Measurements from ENCODE around the gene CNDP1. TPM values are rescaled to one million over a fixed set of nuclear protein-coding genes. Genes with fewer than 3 reads are reported as not detected.

CNDP1 gene
- polyA plus RNA-seq, 1 of the 3 experiments (the other 2 are of a cell fraction) = not detected

DNA sequence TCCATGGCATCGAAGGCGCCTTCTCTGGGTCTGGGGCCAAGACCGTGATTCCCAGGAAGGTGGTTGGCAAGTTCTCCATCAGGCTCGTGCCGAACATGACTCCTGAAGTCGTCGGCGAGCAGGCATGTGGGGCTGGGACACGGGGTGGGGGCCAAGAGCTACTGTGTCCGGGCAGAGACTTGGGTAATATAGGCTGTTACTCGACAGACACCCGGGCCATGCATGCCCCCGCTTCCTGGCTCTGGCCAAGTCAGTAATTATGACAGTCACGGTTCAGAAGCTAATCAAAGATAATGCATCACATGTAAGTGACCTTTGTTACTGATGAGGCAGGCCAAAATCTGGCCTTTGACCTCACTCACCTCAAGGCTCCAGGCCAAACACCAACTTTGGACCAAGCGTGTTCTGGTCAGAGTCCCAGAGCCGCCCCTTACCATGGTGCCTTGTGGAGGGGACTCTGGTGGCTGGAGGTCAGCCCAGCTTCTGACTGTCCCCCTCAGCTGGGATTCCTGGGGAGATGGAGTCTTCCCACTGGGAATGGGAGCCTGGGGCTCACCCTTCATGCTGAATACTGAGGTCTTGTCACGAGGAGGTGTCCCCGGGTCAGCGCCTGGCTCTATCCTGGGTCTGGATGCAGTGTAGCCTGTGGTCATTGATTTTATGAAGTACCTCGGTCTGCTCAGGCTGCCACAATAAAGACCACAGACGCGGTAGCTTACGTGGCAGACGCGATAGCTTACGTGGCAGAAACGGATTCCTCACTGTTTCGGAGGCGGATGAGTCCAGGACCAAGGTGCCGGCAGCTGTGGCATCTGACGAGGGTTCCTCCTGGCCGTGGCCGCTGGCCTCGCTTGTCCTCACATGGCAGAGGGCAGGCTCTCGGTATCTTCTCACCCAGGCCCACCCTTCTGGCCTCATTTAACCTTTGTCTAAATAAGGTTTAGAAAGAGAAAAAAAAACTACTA lies 17.7 kb upstream of the CNDP1 start:
- H3K9me2 ChIP-seq = no peaks in the 10 kb centered on the region
- peaks cover 10 to 65% of the 10 kb centered on the region in 2 experiments for H3K36me3 ChIP-seq (replicated peaks in 1 of 2; ENCODE audit: control insufficient read depth in 1 of 2, insufficient read depth in 2 of 2, low read length in 1 of 2)
- WGBS (ENCODE audit: low lambda C conversion rate) = 96% methylated on average over 28 of the region's 35 CpGs
- H3K4me3 ChIP-seq (ENCODE audit: low read depth in 2 of 2, low read length in 1 of 2) = no peak overlapping the region
- H2AFZ ChIP-seq (ENCODE audit: low read depth) = no peak overlapping the region
- no peak overlapping the region for H3K4me2 ChIP-seq
- H3K9me3 ChIP-seq = no peaks in the 10 kb centered on the region
- TF ChIP-seq ELF1 (IDR thresholded peaks at IDR 0.05) (no peak), RCOR1 (IDR thresholded peaks at IDR 0.05; ENCODE audit: low read length) (no peak), PBX3 (IDR thresholded peaks at IDR 0.05) (no peak), TAF1 (IDR thresholded peaks at IDR 0.05; ENCODE audit: borderline replicate concordance, low read depth, low read length) (no peak), TCF12 (IDR thresholded peaks at IDR 0.05) (no peak), YY1 (IDR thresholded peaks at IDR 0.05; ENCODE audit: low read depth) (no peak), NRF1 (IDR thresholded peaks at IDR 0.05; ENCODE audit: low read depth, low read length) (no peak), CTCF (IDR thresholded peaks at IDR 0.05) (no peak), NFIC (IDR thresholded peaks at IDR 0.05; ENCODE audit: borderline replicate concordance) (no peak), FOXJ3 (CRISPR knock-in tag; IDR thresholded peaks at IDR 0.05) (no peak), FOSL2 (IDR thresholded peaks at IDR 0.05; ENCODE audit: borderline replicate concordance, low read depth) (no peak), RFX5 (IDR thresholded peaks at IDR 0.05; ENCODE audit: low read length) (no peak), GABPA (IDR thresholded peaks at IDR 0.05; ENCODE audit: low read depth) (no peak), RXRA (IDR thresholded peaks at IDR 0.05; ENCODE audit: borderline replicate concordance, low read depth) (no peak), EZH2phosphoT487 (IDR thresholded peaks at IDR 0.05; ENCODE audit: borderline replicate concordance, low read depth) (no peak)
- TF ChIP-seq, protein P1, sequence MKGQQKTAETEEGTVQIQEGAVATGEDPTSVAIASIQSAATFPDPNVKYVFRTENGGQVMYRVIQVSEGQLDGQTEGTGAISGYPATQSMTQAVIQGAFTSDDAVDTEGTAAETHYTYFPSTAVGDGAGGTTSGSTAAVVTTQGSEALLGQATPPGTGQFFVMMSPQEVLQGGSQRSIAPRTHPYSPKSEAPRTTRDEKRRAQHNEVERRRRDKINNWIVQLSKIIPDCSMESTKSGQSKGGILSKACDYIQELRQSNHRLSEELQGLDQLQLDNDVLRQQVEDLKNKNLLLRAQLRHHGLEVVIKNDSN (IDR thresholded peaks at IDR 0.05; ENCODE audit: borderline replicate concordance, low read depth) = no peak
- TF ChIP-seq, protein P2, sequence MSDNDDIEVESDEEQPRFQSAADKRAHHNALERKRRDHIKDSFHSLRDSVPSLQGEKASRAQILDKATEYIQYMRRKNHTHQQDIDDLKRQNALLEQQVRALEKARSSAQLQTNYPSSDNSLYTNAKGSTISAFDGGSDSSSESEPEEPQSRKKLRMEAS (IDR thresholded peaks at IDR 0.05; ENCODE audit: low read depth) = no peak
- DNase-seq = no peak
- no peaks in the 10 kb centered on the region for H4K20me1 ChIP-seq (ENCODE audit: insufficient read depth)
- ChIA-PET CTCF (no interaction called here), POLR2A (no interaction called here)
- H3K9ac ChIP-seq = no peak overlapping the region
- H3K79me2 ChIP-seq (ENCODE audit: insufficient read depth) = no peaks in the 10 kb centered on the region
- no peak overlapping the region for H3K27ac ChIP-seq (ENCODE audit: low read depth in 2 of 2, low read length in 1 of 2)
- H3F3A ChIP-seq (replicated peaks; ENCODE audit: insufficient read depth) = no peaks in the 10 kb centered on the region
- no peaks in the 10 kb centered on the region for H3K4me1 ChIP-seq (ENCODE audit: control insufficient read depth in 1 of 2, insufficient read depth in 2 of 2, low read depth in 1 of 2, low read length in 1 of 2)
- no peaks in the 10 kb centered on the region for H3K27me3 ChIP-seq (ENCODE audit: insufficient read depth)
